Right lobe of liver (tissue), 4 donors: Measurements from ENCODE around the gene BMP10.

Experiments
- POLR2A ChIP-seq: fragments of 450-650 bp; IDR thresholded peaks from one replicate; pipeline ENCODE4 v1.6.1; 2017; ENCODE audit warnings: antibody characterized with exemption, mild to moderate bottlenecking
- TF ChIP-seq, protein P1 (sequence below), 4 donors: fragments of 200-600 bp in 3 of 4; fragments of 450-650 bp in 1 of 4; IDR thresholded peaks; one replicate each; pipeline versions ENCODE4 v1.5.1 to v1.8.0; 2016 to 2022; ENCODE audit warnings: antibody characterized with exemption in 4 of 4, mild to moderate bottlenecking in 2 of 4
- donor health status: DM: no; HTN: no; CAD: no.
- donor health status: DM: no; HTN: no; CAD: no.
- donor health status: DM: no; HTN: yes; CAD: no.

DNA sequence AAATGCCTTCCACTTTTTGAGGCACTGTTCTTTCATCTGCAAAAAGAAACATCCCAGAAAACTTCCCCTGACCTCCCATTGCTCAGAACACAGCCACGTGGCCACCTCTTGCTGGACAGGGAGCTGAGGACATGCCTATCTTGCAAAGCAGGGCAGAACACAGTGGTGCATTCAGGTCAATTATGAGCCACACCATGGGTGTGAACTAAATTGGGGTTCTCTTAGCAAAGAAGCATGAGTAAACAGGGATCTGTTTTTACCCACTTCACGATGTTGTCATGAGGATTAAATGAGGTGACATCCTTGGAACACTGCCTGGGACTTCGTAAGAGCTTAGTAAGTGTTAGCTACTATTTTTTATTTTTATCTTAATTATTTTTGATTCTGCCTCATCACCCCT lies 25.1 kb downstream of the BMP10 start:
- TF ChIP-seq, protein P1, sequence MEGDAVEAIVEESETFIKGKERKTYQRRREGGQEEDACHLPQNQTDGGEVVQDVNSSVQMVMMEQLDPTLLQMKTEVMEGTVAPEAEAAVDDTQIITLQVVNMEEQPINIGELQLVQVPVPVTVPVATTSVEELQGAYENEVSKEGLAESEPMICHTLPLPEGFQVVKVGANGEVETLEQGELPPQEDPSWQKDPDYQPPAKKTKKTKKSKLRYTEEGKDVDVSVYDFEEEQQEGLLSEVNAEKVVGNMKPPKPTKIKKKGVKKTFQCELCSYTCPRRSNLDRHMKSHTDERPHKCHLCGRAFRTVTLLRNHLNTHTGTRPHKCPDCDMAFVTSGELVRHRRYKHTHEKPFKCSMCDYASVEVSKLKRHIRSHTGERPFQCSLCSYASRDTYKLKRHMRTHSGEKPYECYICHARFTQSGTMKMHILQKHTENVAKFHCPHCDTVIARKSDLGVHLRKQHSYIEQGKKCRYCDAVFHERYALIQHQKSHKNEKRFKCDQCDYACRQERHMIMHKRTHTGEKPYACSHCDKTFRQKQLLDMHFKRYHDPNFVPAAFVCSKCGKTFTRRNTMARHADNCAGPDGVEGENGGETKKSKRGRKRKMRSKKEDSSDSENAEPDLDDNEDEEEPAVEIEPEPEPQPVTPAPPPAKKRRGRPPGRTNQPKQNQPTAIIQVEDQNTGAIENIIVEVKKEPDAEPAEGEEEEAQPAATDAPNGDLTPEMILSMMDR (IDR thresholded peaks at IDR 0.05) = no peak
- TF ChIP-seq POLR2A = no peak
